Prostate gland (tissue), 2 donors: ENCODE measurements around the gene PRDX2.

Experiments used
- POLR2A ChIP-seq: fragments of 450-650 bp; IDR thresholded peaks from one replicate; pipeline ENCODE4 v1.6.1; 2016; ENCODE audit warnings: antibody characterized with exemption, mild to moderate bottlenecking
- POLR2AphosphoS5 ChIP-seq: sonication (generic); formaldehyde crosslinking; IDR thresholded peaks from one replicate; pipeline ENCODE4 v1.6.1; 2017; ENCODE audit warnings: antibody characterized with exemption
- TF ChIP-seq, protein P1 (sequence below), 4 experiments: fragments of 200-600 bp in 2 of 4; fragments of 450-650 bp in 2 of 4; sonication (generic) in 2 of 4; IDR thresholded peaks; 1 replicate in 3 of 4; 2 replicates in 1 of 4; pipeline ENCODE4 v1.5.1; 2016 to 2019; ENCODE audit warnings: antibody characterized with exemption in 4 of 4, mild to moderate bottlenecking in 2 of 4, moderate library complexity in 2 of 4

DNA sequence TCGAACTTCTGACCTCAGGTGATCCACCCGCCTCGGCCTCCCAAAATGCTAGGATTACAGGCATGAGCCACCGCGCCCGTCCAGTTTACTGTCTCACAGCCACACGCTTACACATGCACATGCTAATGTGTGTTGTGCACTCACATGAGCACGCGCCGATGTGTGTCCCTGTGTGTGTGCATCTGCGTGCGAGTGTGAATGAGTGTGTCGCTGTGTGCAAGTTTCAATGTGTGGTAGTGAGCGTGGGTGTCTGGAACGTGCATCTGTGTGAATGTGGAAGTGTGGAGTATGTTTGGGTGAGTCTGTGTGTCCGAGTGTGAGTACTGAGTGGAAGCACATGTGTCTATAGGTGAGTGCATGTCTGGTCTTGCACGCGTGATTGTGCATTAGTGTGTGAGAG, 40.9 kb upstream of the PRDX2 start:
- TF ChIP-seq POLR2A, result no peak
- TF ChIP-seq, protein P1, sequence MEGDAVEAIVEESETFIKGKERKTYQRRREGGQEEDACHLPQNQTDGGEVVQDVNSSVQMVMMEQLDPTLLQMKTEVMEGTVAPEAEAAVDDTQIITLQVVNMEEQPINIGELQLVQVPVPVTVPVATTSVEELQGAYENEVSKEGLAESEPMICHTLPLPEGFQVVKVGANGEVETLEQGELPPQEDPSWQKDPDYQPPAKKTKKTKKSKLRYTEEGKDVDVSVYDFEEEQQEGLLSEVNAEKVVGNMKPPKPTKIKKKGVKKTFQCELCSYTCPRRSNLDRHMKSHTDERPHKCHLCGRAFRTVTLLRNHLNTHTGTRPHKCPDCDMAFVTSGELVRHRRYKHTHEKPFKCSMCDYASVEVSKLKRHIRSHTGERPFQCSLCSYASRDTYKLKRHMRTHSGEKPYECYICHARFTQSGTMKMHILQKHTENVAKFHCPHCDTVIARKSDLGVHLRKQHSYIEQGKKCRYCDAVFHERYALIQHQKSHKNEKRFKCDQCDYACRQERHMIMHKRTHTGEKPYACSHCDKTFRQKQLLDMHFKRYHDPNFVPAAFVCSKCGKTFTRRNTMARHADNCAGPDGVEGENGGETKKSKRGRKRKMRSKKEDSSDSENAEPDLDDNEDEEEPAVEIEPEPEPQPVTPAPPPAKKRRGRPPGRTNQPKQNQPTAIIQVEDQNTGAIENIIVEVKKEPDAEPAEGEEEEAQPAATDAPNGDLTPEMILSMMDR (IDR thresholded peaks at IDR 0.05), result no peak
- no peak for TF ChIP-seq POLR2AphosphoS5
